Right cardiac atrium (tissue), 5 donors: ENCODE data around the gene IFI27L1. TPM values are rescaled to one million over a fixed set of nuclear protein-coding genes. Genes with fewer than 3 reads are reported as not detected.
"Not testable (repeated sequence)": the region's sequence is repeated elsewhere in the genome, so short reads cannot be mapped to it uniquely, and the experiment has no call there.

Experiments used
- ATAC-seq, 2 donors: fragments of 200-7000 bp; cut with Tn5 transposase; one replicate each; pipeline versions ENCODE4 v1.8.0 to v1.9.1; 2020; ENCODE audit warnings: moderate library complexity in 2 of 2, mild to moderate bottlenecking in 1 of 2
- DNase-seq, 3 donors: peaks; one replicate each; pipeline ENCODE4 v3.0.0-alpha.2; 2020
- H3K27ac ChIP-seq: one replicate; pipeline ENCODE4 v1.5.1; 2013; ENCODE audit warnings: mild to moderate bottlenecking, low read length, control low read depth, moderate library complexity
- H3K27me3 ChIP-seq: one replicate; pipeline ENCODE4 v1.6.1; 2013; ENCODE audit not compliant: control insufficient read depth, insufficient read depth
- H3K4me1 ChIP-seq: one replicate; pipeline ENCODE4 v1.6.1; 2013; ENCODE audit warnings: low read length; ENCODE audit not compliant: control insufficient read depth, insufficient read depth
- H3K4me3 ChIP-seq: one replicate; pipeline ENCODE4 v1.5.1; 2013; ENCODE audit warnings: low read length, control low read depth
- H3K9me3 ChIP-seq: one replicate; pipeline ENCODE4 v1.6.1; 2013; ENCODE audit warnings: low read length; ENCODE audit not compliant: control insufficient read depth
- WGBS: extraction: QIAGEN DNeasy Blood & Tissue Kit; methylation state at CpG from one replicate; pipeline ENCODE4 v1.1.7; 2013; 5-methylcytosine and 5-hydroxymethylcytosine counted together
- intact Hi-C, 4 donors: fragments of 100-400 bp; cut with DNase I; formaldehyde crosslinking; loops; one replicate each; pipeline versions ENCODE4 v1.11.0 to v1.14.0; 2022 to 2023
- polyA plus RNA-seq: library from polyadenylated mRNA; stranded (reverse); fragments of 200-250 nt; gene quantifications from one replicate; pipeline ENCODE4 v1.2.3, GENCODE V29; 2013
- total RNA-seq, 4 donors: library from RNA; stranded (reverse); fragmentation: NEBNext Ultra II Directional; extraction: Animal tissue kit (Norgen Biotek cat#: 25700); gene quantifications; one replicate each; pipeline ENCODE4 v1.2.1, GENCODE V29; 2021
- donor health status: healthy with polysubstance abuse.
- donor health status: DM: no; HTN: yes; CAD: no.
- donor health status: DM: no; HTN: no; CAD: no.
- donor health status: DM: no; HTN: yes; CAD: no; lungs with severe emphysema.
- donor health status: DM: yes; HTN: yes; CAD: no.

Gene IFI27L1
- total and polyA plus RNA-seq, 5 donors = 12.7 to 37.9 (median 15.6) TPM

- Histone ChIP-seq H3K4me3 (no peak overlapping the region), H3K27me3 (no peaks in the 10 kb centered on the region), H3K4me1 (peaks cover 5% of the 10 kb centered on the region), H3K27ac (no peak overlapping the region), H3K9me3 (no peaks in the 10 kb centered on the region)
- DNase-seq (no peak), ATAC-seq (no peak)
- intact Hi-C loops = no loop called here
- 86% methylated on average over 5 of the region's 5 CpGs for WGBS
Measured at GRCh38 chr14:94058674-94059138, 22.4 kb upstream of the IFI27L1 start.

GRCh38 chr14:94059998-94060397, 21.1 kb upstream of the IFI27L1 start:
- H3K9me3 ChIP-seq = no peaks in the 10 kb centered on the region
- no peak overlapping the region for H3K27ac ChIP-seq
- intact Hi-C loops = no loop called here
- no peaks in the 10 kb centered on the region for H3K27me3 ChIP-seq
- H3K4me3 ChIP-seq = no peak overlapping the region
- H3K4me1 ChIP-seq = peaks cover 5% of the 10 kb centered on the region
- ATAC-seq (no peak), DNase-seq (no peak)
- WGBS = 64% methylated on average over 5 of the region's 5 CpGs

- no peak overlapping the region for H3K4me3 ChIP-seq
- intact Hi-C loops = no loop called here
- no peak for ATAC-seq
- no peaks in the 10 kb centered on the region for H3K9me3 ChIP-seq
- WGBS = 60% methylated on average over 9 of the region's 9 CpGs
- H3K27me3 ChIP-seq = no peaks in the 10 kb centered on the region
- DNase-seq = no peak
- no peak overlapping the region for H3K27ac ChIP-seq
- peaks cover 17% of the 10 kb centered on the region for H3K4me1 ChIP-seq
Measured at GRCh38 chr14:94062344-94062940, 18.7 kb upstream of the IFI27L1 start.

- Histone ChIP-seq H3K4me1 (peaks cover 15% of the 10 kb centered on the region), H3K9me3 (no peaks in the 10 kb centered on the region), H3K4me3 (no peak overlapping the region), H3K27me3 (no peaks in the 10 kb centered on the region), H3K27ac (no peak overlapping the region)
- ATAC-seq = peak; percentile 50 to 56
- 62% methylated on average over 8 of the region's 8 CpGs for WGBS
- no peak for DNase-seq
- intact Hi-C loops = no loop called here
Measured at GRCh38 chr14:94066089-94066676, 14.9 kb upstream of the IFI27L1 start.

GRCh38 chr14:94072076-94072475, 9.0 kb upstream of the IFI27L1 start:
- not testable (repeated sequence) for DNase-seq, ATAC-seq

GRCh38 chr14:94074534-94074933, 6.6 kb upstream of the IFI27L1 start:
- no peak overlapping the region for H3K27ac ChIP-seq
- peaks cover 16% of the 10 kb centered on the region for H3K4me1 ChIP-seq
- ATAC-seq (no peak), DNase-seq (no peak)
- no peaks in the 10 kb centered on the region for H3K27me3 ChIP-seq
- H3K4me3 ChIP-seq = no peak overlapping the region
- WGBS = 96% methylated on average over 3 of the region's 3 CpGs
- intact Hi-C loops = no loop called here
- H3K9me3 ChIP-seq = no peaks in the 10 kb centered on the region

More at GRCh38 chr14:94072076-94072475, 9.0 kb upstream of the IFI27L1 start:
- H3K27ac ChIP-seq, H3K27me3 ChIP-seq, H3K9me3 ChIP-seq, H3K4me3 ChIP-seq, H3K4me1 ChIP-seq, intact Hi-C loops: not testable (repeated sequence)
- 93% methylated on average over 3 of the region's 3 CpGs for WGBS

- no peak overlapping the region for H3K4me3 ChIP-seq
- WGBS = 97% methylated on average over 2 of the region's 2 CpGs
- peaks cover 17% of the 10 kb centered on the region for H3K4me1 ChIP-seq
- H3K27ac ChIP-seq = no peak overlapping the region
- intact Hi-C loops = no loop called here
- no peaks in the 10 kb centered on the region for H3K9me3 ChIP-seq
- ATAC-seq (no peak), DNase-seq (no peak)
- H3K27me3 ChIP-seq = no peaks in the 10 kb centered on the region
Measured at GRCh38 chr14:94075008-94075407, 6.1 kb upstream of the IFI27L1 start.

- H3K27me3 ChIP-seq = no peaks in the 10 kb centered on the region
- no peak overlapping the region for H3K27ac ChIP-seq
- DNase-seq (no peak), ATAC-seq (no peak)
- H3K4me1 ChIP-seq = peaks cover 17% of the 10 kb centered on the region
- peak overlapping the region; percentile 48 for H3K4me3 ChIP-seq
- intact Hi-C loops = no loop called here
- 54% methylated on average over 7 of the region's 7 CpGs for WGBS
- no peaks in the 10 kb centered on the region for H3K9me3 ChIP-seq
Measured at GRCh38 chr14:94077111-94077821, 3.8 kb upstream of the IFI27L1 start.

GRCh38 chr14:94077823-94078222, 3.3 kb upstream of the IFI27L1 start:
- intact Hi-C loops = no loop called here
- ATAC-seq = no peak
- Histone ChIP-seq H3K9me3 (no peaks in the 10 kb centered on the region), H3K4me1 (peaks cover 17% of the 10 kb centered on the region), H3K27ac (no peak overlapping the region), H3K4me3 (peak overlapping the region; percentile 83), H3K27me3 (no peaks in the 10 kb centered on the region)
- no peak for DNase-seq
- WGBS = 72% methylated on average over 5 of the region's 5 CpGs

GRCh38 chr14:94079891-94080620, 1.1 kb upstream of the IFI27L1 start:
- H3K27ac ChIP-seq = peak overlapping the region; percentile 80
- no peaks in the 10 kb centered on the region for H3K27me3 ChIP-seq
- no peak for DNase-seq
- WGBS = 3% methylated on average over 15 of the region's 15 CpGs
- H3K4me1 ChIP-seq = peaks cover 17% of the 10 kb centered on the region
- no peaks in the 10 kb centered on the region for H3K9me3 ChIP-seq
- ATAC-seq = no peak
- H3K4me3 ChIP-seq = peak overlapping the region; percentile 83
- intact Hi-C loops = no loop called here

GRCh38 chr14:94081386-94081820, 293 bp downstream of the IFI27L1 start:
- WGBS = under 1% methylated on average over 19 of the region's 19 CpGs
- no peaks in the 10 kb centered on the region for H3K27me3 ChIP-seq
- ATAC-seq = peak in 1 of 2 donors; percentile 16
- peak overlapping the region; percentile 83 for H3K4me3 ChIP-seq
- no peaks in the 10 kb centered on the region for H3K9me3 ChIP-seq
- H3K27ac ChIP-seq = no peak overlapping the region
- intact Hi-C loops = no loop called here
- H3K4me1 ChIP-seq = peaks cover 17% of the 10 kb centered on the region
- no peak for DNase-seq
